ENCODE data around the gene MRNIP. TPM values are rescaled to one million over a fixed set of nuclear protein-coding genes. Genes with fewer than 3 reads are reported as not detected.
A peak's percentile ranks its signal among the peaks of the same experiment; 100 is the strongest.

MRNIP gene
- total and polyA plus RNA-seq, 2 of the 8 experiments (the other 6 are each of a cell fraction or from before 2014, with no cell fraction given): 29.6 TPM

DNA sequence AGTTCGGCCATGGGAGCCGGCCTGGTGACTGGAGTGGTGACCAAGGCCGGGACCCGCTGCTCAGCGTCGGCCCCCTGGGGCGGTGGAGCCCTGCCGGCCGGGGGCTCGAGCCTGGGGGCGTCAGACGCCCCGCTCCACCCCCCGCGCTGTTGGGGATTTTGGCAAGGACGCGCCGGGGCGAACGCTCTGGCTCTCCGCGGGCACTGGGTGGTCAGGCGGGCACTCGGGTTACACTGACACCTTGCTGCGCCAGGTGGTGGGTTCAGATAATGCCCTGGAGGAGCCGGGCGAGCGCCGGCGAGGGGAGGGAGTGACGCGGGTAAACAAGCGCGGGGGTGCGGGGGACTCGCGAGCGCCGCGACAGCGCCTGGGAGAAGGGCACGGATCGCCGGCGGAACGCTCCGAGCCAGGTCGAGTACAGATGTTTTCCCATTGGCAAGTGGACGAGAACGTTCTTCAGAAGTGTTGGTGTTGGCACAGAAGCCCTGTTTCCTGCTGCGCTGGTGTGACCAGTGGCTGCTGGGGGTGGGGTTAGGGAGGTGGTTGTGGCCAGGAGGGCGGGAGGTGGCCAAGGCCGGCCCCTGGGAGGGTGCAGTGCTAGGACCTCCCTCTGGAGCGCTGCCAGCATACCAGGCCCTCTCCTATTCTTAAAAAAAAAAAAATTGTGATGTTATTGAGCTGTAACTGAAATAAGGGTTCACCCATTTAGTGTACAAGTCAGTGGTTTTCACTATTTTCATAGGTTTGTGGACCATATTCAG is 37.1 kb downstream of the MRNIP start (continued):
- TF ChIP-seq TAF7 (optimal IDR thresholded peaks at IDR 0.05; ENCODE audit: borderline replicate concordance, low read depth, low read length) (no peak), RAD21 (IDR thresholded peaks at IDR 0.05 in 1 of 2, conservative IDR thresholded peaks at IDR 0.05 in 1 of 2; ENCODE audit: low read depth in 2 of 2, low read length in 2 of 2) (no peak), RNF2 (IDR thresholded peaks at IDR 0.05; ENCODE audit: borderline replicate concordance, low read depth, low read length, missing control alignments, poor library complexity, severe bottlenecking) (no peak), HDAC2 (IDR thresholded peaks at IDR 0.05; ENCODE audit: borderline replicate concordance in 1 of 2, low read depth in 2 of 2, low read length in 2 of 2) (peak in 1 of 2 experiments; percentile 27; a peak in 1 of 4 replicates), HDAC6 (IDR thresholded peaks at IDR 0.05; ENCODE audit: low read depth, low read length) (no peak), SAP30 (IDR thresholded peaks at IDR 0.05; ENCODE audit: insufficient read depth, insufficient replicate concordance, low read length) (no peak), EP300 (IDR thresholded peaks at IDR 0.05; ENCODE audit: borderline replicate concordance in 1 of 2, low read depth in 2 of 2, low read length in 2 of 2) (no peak), POLR2A (IDR thresholded peaks at IDR 0.05; ENCODE audit: control extremely low read depth in 1 of 2, low read depth in 2 of 2, low read length in 2 of 2) (0 out of 3 replicates have a peak, but pooled peaks of 1 of the 2 experiments have one; percentile 35), GABPA (IDR thresholded peaks at IDR 0.05; ENCODE audit: borderline replicate concordance, insufficient read depth, low read length) (no peak)
- TF ChIP-seq, protein P1, sequence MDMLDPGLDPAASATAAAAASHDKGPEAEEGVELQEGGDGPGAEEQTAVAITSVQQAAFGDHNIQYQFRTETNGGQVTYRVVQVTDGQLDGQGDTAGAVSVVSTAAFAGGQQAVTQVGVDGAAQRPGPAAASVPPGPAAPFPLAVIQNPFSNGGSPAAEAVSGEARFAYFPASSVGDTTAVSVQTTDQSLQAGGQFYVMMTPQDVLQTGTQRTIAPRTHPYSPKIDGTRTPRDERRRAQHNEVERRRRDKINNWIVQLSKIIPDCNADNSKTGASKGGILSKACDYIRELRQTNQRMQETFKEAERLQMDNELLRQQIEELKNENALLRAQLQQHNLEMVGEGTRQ (IDR thresholded peaks at IDR 0.05; ENCODE audit: low read length): no peak

Data from H1 (cell line).